Midbrain (tissue), 1 donor: Measurements from ENCODE around the gene GON7.

Source experiments
- DNase-seq: peaks from one replicate; lab custom pipeline; 2025; lab: John Stamatoyannopoulos, UW

GON7 gene

GRCh38 chr14:93156693-93157369 lies 50.0 kb downstream of the GON7 start:
- DNase-seq, result no peak

- DNase-seq, result no peak
These were observed 51.2 kb downstream of the GON7 start for GRCh38 chr14:93155667-93156066.

GRCh38 chr14:93153121-93153520 lies 53.7 kb downstream of the GON7 start:
- no peak for DNase-seq
